Measurements from ENCODE around the gene BCKDK. TPM values are rescaled to one million over a fixed set of nuclear protein-coding genes. Genes with fewer than 3 reads are reported as not detected.

Gene BCKDK
- total RNA-seq, 1 experiment from 2014 or later: 60.4 TPM

DNA sequence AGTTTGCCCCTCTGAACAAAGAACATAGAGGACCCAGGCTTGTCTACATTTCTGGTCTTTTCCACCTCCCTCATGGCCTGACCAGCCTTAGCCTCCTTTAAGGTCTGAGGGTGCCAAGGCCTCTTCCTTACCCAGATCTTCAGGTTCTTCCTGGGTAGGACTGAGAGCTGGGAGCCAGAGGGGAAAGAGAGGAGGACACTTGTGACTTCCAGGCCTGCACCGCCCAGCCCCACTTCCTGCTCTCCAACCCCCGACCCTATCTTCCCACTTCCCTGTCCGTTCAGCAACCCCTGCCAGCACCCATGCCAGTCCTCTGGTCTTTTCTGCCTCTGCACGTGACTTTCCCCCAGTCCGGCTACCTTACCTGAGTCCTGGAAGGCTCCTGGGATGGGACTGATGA is 41.1 kb downstream of the BCKDK start:
- TF ChIP-seq SIN3A (IDR thresholded peaks at IDR 0.05; ENCODE audit: borderline replicate concordance, insufficient read depth, low read depth, low read length) (no peak), POLR2AphosphoS5 (IDR thresholded peaks at IDR 0.05; ENCODE audit: low read depth, low read length) (no peak), TCF7L2 (IDR thresholded peaks at IDR 0.05; ENCODE audit: low read depth, low read length) (no peak)
- TF ChIP-seq, protein P1, sequence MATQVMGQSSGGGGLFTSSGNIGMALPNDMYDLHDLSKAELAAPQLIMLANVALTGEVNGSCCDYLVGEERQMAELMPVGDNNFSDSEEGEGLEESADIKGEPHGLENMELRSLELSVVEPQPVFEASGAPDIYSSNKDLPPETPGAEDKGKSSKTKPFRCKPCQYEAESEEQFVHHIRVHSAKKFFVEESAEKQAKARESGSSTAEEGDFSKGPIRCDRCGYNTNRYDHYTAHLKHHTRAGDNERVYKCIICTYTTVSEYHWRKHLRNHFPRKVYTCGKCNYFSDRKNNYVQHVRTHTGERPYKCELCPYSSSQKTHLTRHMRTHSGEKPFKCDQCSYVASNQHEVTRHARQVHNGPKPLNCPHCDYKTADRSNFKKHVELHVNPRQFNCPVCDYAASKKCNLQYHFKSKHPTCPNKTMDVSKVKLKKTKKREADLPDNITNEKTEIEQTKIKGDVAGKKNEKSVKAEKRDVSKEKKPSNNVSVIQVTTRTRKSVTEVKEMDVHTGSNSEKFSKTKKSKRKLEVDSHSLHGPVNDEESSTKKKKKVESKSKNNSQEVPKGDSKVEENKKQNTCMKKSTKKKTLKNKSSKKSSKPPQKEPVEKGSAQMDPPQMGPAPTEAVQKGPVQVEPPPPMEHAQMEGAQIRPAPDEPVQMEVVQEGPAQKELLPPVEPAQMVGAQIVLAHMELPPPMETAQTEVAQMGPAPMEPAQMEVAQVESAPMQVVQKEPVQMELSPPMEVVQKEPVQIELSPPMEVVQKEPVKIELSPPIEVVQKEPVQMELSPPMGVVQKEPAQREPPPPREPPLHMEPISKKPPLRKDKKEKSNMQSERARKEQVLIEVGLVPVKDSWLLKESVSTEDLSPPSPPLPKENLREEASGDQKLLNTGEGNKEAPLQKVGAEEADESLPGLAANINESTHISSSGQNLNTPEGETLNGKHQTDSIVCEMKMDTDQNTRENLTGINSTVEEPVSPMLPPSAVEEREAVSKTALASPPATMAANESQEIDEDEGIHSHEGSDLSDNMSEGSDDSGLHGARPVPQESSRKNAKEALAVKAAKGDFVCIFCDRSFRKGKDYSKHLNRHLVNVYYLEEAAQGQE (IDR thresholded peaks at IDR 0.05; ENCODE audit: insufficient read depth in 1 of 2, low read depth in 2 of 2, low read length in 1 of 2): no peak
- TF ChIP-seq, protein P2, sequence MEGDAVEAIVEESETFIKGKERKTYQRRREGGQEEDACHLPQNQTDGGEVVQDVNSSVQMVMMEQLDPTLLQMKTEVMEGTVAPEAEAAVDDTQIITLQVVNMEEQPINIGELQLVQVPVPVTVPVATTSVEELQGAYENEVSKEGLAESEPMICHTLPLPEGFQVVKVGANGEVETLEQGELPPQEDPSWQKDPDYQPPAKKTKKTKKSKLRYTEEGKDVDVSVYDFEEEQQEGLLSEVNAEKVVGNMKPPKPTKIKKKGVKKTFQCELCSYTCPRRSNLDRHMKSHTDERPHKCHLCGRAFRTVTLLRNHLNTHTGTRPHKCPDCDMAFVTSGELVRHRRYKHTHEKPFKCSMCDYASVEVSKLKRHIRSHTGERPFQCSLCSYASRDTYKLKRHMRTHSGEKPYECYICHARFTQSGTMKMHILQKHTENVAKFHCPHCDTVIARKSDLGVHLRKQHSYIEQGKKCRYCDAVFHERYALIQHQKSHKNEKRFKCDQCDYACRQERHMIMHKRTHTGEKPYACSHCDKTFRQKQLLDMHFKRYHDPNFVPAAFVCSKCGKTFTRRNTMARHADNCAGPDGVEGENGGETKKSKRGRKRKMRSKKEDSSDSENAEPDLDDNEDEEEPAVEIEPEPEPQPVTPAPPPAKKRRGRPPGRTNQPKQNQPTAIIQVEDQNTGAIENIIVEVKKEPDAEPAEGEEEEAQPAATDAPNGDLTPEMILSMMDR (IDR thresholded peaks at IDR 0.05): no peak
- Histone ChIP-seq H3K27ac (ENCODE audit: low read length) (no peak overlapping the region), H3K4me1 (ENCODE audit: control insufficient read depth, insufficient read depth, low read length) (no peaks in the 10 kb centered on the region), H3K9me3 (ENCODE audit: control insufficient read depth, insufficient read depth, low read depth, low read length) (no peaks in the 10 kb centered on the region), H3K27me3 (ENCODE audit: control insufficient read depth, insufficient read depth, low read length) (no peaks in the 10 kb centered on the region), H3K36me3 (ENCODE audit: control insufficient read depth, insufficient read depth, low read length) (no peaks in the 10 kb centered on the region), H3K4me3 (ENCODE audit: low read depth in 2 of 2, low read length in 2 of 2) (no peak overlapping the region)
- POLR2A ChIA-PET: no interaction called here
- DNase-seq (ENCODE audit: low read depth, low spot score): no peak
- BruUV-seq (replicated peaks): no TSS peak
- CTCF ChIA-PET: no interaction called here
- in situ Hi-C loops (cut with HindIII; ENCODE audit: low pct_unique_long_range_greater_than_20kb, low sequenced_read_pairs): no loop called here
- intact Hi-C loops (cut with micrococcal nuclease; ENCODE audit: unreplicated experiment): no loop called here
- peak; percentile 31 for ATAC-seq

DNA sequence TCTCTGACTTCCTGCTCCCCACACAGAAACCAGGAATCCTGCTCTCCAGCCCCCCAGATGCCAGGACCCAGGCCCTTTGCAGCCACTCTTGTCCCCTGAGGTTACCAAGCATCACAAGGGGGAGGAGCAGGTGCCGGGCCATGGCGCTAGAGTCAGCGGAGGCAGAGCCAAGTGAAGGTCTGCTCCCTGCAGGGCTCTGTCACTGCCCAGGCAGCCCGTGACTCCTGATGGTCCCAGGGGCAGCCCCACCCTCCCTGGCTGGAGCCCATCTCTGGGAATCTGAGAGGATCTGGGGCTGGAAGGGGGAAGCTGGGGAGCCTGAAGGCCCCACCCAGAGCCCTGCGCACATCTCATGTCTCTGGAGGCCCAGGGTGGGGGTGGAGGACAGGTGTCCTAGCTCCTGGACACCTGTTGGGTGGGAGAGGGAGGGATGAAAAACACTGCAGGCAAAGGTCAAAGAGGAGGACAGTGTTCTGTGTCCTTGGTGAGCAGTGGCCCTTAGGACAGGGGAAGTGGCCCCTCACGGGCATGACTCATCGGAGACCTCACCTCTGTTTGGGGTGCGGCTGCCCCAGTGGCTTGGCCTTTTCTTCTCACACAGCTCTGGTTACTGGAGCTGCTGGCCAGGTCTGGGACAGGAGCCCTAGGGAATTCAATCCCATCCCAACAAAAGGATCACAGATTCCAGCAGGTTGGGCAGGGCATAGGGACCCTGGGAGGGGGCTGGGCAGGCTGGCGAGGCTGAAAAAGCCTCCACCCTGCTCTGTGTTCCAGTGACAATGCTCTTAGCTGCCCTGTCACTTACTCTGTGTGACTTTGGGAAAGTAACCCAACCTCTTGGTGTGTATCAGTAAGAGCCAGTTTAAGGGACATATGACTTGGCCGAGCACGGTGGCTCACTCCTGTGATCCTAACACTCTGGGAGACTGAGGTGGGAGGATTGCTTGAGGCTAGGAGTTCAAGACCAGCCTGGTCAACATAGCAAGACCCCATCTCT is 42.0 kb downstream of the BCKDK start, which contains the start of gene PRSS36:
PRSS36 (minus strand) TSS at position 173 of the 997 bp plus-strand sequence; CDS start at position 142, 31 bp downstream.
- intact Hi-C loops (cut with micrococcal nuclease; ENCODE audit: unreplicated experiment): no loop called here
- H3K27ac ChIP-seq (ENCODE audit: low read length): no peak within 1 kb of the TSS
- POLR2A ChIA-PET: no interaction called here

More for the DNA sequence above, 42.0 kb downstream of the BCKDK start, which contains the start of gene PRSS36:
- Histone ChIP-seq H3K4me3 (ENCODE audit: low read depth in 2 of 2, low read length in 2 of 2) (no peak within 1 kb of the TSS), H3K36me3 (ENCODE audit: control insufficient read depth, insufficient read depth, low read length) (no peaks in the 10 kb centered on the region), H3K9me3 (ENCODE audit: control insufficient read depth, insufficient read depth, low read depth, low read length) (no peaks in the 10 kb centered on the region), H3K4me1 (ENCODE audit: control insufficient read depth, insufficient read depth, low read length) (no peaks in the 10 kb centered on the region), H3K27me3 (ENCODE audit: control insufficient read depth, insufficient read depth, low read length) (no peaks in the 10 kb centered on the region)
- ATAC-seq (no peak), DNase-seq (ENCODE audit: low read depth, low spot score) (no peak)
- CTCF ChIA-PET: no interaction called here
- TF ChIP-seq POLR2AphosphoS5 (IDR thresholded peaks at IDR 0.05; ENCODE audit: low read depth, low read length) (no peak), TCF7L2 (IDR thresholded peaks at IDR 0.05; ENCODE audit: low read depth, low read length) (no peak), SIN3A (IDR thresholded peaks at IDR 0.05; ENCODE audit: borderline replicate concordance, insufficient read depth, low read depth, low read length) (no peak)
- TF ChIP-seq, protein P2 (IDR thresholded peaks at IDR 0.05): no peak
- TF ChIP-seq, protein P1 (IDR thresholded peaks at IDR 0.05; ENCODE audit: insufficient read depth in 1 of 2, low read depth in 2 of 2, low read length in 1 of 2): no peak
- no TSS peak for BruUV-seq (replicated peaks)
- in situ Hi-C loops (cut with HindIII; ENCODE audit: low pct_unique_long_range_greater_than_20kb, low sequenced_read_pairs): no loop called here
